ENCODE data around the gene PTGIR.
"Not testable (repeated sequence)": the region's sequence is repeated elsewhere in the genome, so short reads cannot be mapped to it uniquely, and the experiment has no call there.

Gene PTGIR

GRCh38 chr19:46640656-46641055 is 15.8 kb upstream of the PTGIR start:
- no peak overlapping the region for H3K4me3 ChIP-seq (ENCODE audit: low read depth, low read length)
- DNase-seq (ENCODE audit: low read depth): no peak

GRCh38 chr19:46639358-46640182 is 14.7 kb upstream of the PTGIR start:
- no peak for DNase-seq (ENCODE audit: low read depth)
- H3K4me3 ChIP-seq (ENCODE audit: low read depth, low read length): peak overlapping the region; percentile 53

- no peak for DNase-seq (ENCODE audit: low read depth)
- no peak overlapping the region for H3K4me3 ChIP-seq (ENCODE audit: low read depth, low read length)
Observed at GRCh38 chr19:46637224-46637623, 12.3 kb upstream of the PTGIR start.

- DNase-seq (ENCODE audit: low read depth): no peak
- no peak within 1 kb of the TSS for H3K4me3 ChIP-seq (ENCODE audit: low read depth, low read length)
Observed at GRCh38 chr19:46635920-46636761, 11.3 kb upstream of the PTGIR start, which contains the start of gene GNG8. GNG8 (minus strand) TSS chr19:46636202; CDS start chr19:46634682, 1,520 bp downstream.

GRCh38 chr19:46634656-46635218 is 9.8 kb upstream of the PTGIR start:
- H3K4me3 ChIP-seq (ENCODE audit: low read depth, low read length): peak overlapping the region; percentile 36
- DNase-seq (ENCODE audit: low read depth): no peak

GRCh38 chr19:46634045-46634655 is 9.3 kb upstream of the PTGIR start:
- peak; percentile 66 for DNase-seq (ENCODE audit: low read depth)
- H3K4me3 ChIP-seq (ENCODE audit: low read depth, low read length): peak overlapping the region; percentile 43

- no peak overlapping the region for H3K4me3 ChIP-seq (ENCODE audit: low read depth, low read length)
Observed at GRCh38 chr19:46633130-46633529, 8.2 kb upstream of the PTGIR start.

GRCh38 chr19:46631481-46631880 is 6.6 kb upstream of the PTGIR start:
- no peak for DNase-seq (ENCODE audit: low read depth)
- no peak overlapping the region for H3K4me3 ChIP-seq (ENCODE audit: low read depth, low read length)

More at GRCh38 chr19:46633130-46633529, 8.2 kb upstream of the PTGIR start:
- no peak for DNase-seq (ENCODE audit: low read depth)

- DNase-seq (ENCODE audit: low read depth): no peak
- no peak overlapping the region for H3K4me3 ChIP-seq (ENCODE audit: low read depth, low read length)
Observed at GRCh38 chr19:46630586-46631205, 5.8 kb upstream of the PTGIR start.

- no peak for DNase-seq (ENCODE audit: low read depth)
- H3K4me3 ChIP-seq (ENCODE audit: low read depth, low read length): no peak overlapping the region
Observed at GRCh38 chr19:46629546-46630025, 4.7 kb upstream of the PTGIR start.

GRCh38 chr19:46628970-46629369 is 4.1 kb upstream of the PTGIR start:
- DNase-seq (ENCODE audit: low read depth); H3K4me3 ChIP-seq (ENCODE audit: low read depth, low read length): not testable (repeated sequence)

- DNase-seq (ENCODE audit: low read depth): no peak
- no peak overlapping the region for H3K4me3 ChIP-seq (ENCODE audit: low read depth, low read length)
Observed at GRCh38 chr19:46626446-46626845, 1.6 kb upstream of the PTGIR start.

GRCh38 chr19:46625731-46626130 is 842 bp upstream of the PTGIR start:
- no peak for DNase-seq (ENCODE audit: low read depth)
- H3K4me3 ChIP-seq (ENCODE audit: low read depth, low read length): no peak overlapping the region

GRCh38 chr19:46623915-46624502 is 880 bp downstream of the PTGIR start:
- DNase-seq (ENCODE audit: low read depth): no peak
- H3K4me3 ChIP-seq (ENCODE audit: low read depth, low read length): peak overlapping the region; percentile 45

- H3K4me3 ChIP-seq (ENCODE audit: low read depth, low read length): no peak overlapping the region
- no peak for DNase-seq (ENCODE audit: low read depth)
Observed at GRCh38 chr19:46622118-46622446, 2.8 kb downstream of the PTGIR start.

GRCh38 chr19:46621191-46622117 is 3.4 kb downstream of the PTGIR start:
- no peak for DNase-seq (ENCODE audit: low read depth)
- no peak overlapping the region for H3K4me3 ChIP-seq (ENCODE audit: low read depth, low read length)

- H3K4me3 ChIP-seq (ENCODE audit: low read depth, low read length): no peak overlapping the region
- no peak for DNase-seq (ENCODE audit: low read depth)
Observed at GRCh38 chr19:46620716-46621115, 4.2 kb downstream of the PTGIR start.

GRCh38 chr19:46620267-46620666 is 4.6 kb downstream of the PTGIR start:
- H3K4me3 ChIP-seq (ENCODE audit: low read depth, low read length): no peak overlapping the region
- no peak for DNase-seq (ENCODE audit: low read depth)
